C4-2B (cell line): ENCODE data around the gene MYZAP.

Experiments
- ZFX ChIP-seq: fragments of 450-650 bp; IDR thresholded peaks from 2 replicates; pipeline ENCODE4 v1.6.1; 2017
- TF ChIP-seq, protein P1 (sequence below): fragments of 450-650 bp; conservative IDR thresholded peaks from 2 replicates; pipeline ENCODE4 v1.5.1; 2017; ENCODE audit warnings: mild to moderate bottlenecking

DNA sequence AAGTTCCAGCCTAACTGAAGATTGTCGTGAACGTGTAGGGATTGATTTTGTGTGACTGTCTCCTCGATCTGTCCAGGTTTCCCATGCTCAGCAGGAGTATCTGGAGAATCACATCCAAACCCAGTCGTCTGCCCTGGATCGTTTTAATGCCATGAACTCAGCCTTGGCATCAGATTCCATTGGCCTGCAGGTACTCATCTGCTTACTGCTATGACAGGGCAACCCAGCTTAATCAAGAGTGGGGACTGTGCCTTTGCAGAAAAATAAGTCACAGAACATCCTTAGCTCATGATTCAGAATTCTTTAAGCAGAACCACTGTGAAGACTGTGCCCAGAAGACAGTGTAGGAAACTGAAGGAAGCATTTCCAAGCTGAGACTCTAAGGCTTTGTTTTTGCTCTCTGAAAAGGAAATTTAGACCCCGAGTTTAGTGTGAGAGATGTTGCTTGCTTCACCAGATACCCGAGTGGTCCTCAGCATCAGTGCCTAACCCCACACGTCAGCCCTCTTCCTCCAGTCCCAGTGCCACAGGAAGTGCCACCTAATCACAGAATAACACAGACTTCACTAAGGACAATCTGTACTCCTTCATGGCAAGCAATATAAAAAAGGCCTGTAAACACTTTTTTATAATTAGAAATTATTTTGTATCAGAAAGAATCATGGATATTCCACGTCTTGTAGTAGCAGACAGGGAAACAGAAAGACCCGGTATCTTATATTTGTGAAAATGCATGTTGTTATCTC lies 34.2 kb downstream of the MYZAP start:
- TF ChIP-seq, protein P1, sequence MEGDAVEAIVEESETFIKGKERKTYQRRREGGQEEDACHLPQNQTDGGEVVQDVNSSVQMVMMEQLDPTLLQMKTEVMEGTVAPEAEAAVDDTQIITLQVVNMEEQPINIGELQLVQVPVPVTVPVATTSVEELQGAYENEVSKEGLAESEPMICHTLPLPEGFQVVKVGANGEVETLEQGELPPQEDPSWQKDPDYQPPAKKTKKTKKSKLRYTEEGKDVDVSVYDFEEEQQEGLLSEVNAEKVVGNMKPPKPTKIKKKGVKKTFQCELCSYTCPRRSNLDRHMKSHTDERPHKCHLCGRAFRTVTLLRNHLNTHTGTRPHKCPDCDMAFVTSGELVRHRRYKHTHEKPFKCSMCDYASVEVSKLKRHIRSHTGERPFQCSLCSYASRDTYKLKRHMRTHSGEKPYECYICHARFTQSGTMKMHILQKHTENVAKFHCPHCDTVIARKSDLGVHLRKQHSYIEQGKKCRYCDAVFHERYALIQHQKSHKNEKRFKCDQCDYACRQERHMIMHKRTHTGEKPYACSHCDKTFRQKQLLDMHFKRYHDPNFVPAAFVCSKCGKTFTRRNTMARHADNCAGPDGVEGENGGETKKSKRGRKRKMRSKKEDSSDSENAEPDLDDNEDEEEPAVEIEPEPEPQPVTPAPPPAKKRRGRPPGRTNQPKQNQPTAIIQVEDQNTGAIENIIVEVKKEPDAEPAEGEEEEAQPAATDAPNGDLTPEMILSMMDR, result no peak
- TF ChIP-seq ZFX, result no peak
